GM21825 (cell line): Measurements from ENCODE around the gene SMIM13.

ENCODE experiments used
- ATAC-seq: cut with Tn5 transposase; IDR thresholded peaks from one replicate; pipeline ENCODE4 v1.9.1; 2021; ENCODE audit warnings: mild to moderate bottlenecking, moderate library complexity; ENCODE audit not compliant: unreplicated experiment

The SMIM13 gene

GRCh38 chr6:11183761-11184362 is 90.2 kb downstream of the SMIM13 start:
- ATAC-seq = no peak

GRCh38 chr6:11185204-11185842 is 91.7 kb downstream of the SMIM13 start:
- ATAC-seq = no peak

GRCh38 chr6:11187301-11187700 is 93.7 kb downstream of the SMIM13 start:
- no peak for ATAC-seq
